Transverse colon (tissue), 4 donors: ENCODE measurements around the gene UACA. TPM values are rescaled to one million over a fixed set of nuclear protein-coding genes. Genes with fewer than 3 reads are reported as not detected.

Experiments used
- DNase-seq: peaks from one replicate; pipeline ENCODE4 v3.0.0-alpha.2; 2019
- H3K27ac ChIP-seq, 4 donors: fragments of 200-600 bp; sonication (generic); 2 replicates each; pipeline ENCODE4 v1.5.1; 2016 to 2018; ENCODE audit warnings: inconsistent platforms in 4 of 4
- H3K27me3 ChIP-seq: fragments of 200-600 bp; sonication (generic); 2 replicates; pipeline ENCODE4 v1.5.1; 2017; ENCODE audit warnings: inconsistent platforms
- H3K36me3 ChIP-seq, 4 donors: fragments of 200-600 bp; sonication (generic); 2 replicates each; pipeline ENCODE4 v1.5.1; 2017 to 2019; ENCODE audit warnings: inconsistent platforms in 4 of 4
- H3K4me1 ChIP-seq, 4 donors: fragments of 200-600 bp; sonication (generic); 2 replicates each; pipeline ENCODE4 v1.5.1; 2017 to 2020; ENCODE audit warnings: inconsistent platforms in 4 of 4
- H3K4me3 ChIP-seq, 4 donors: fragments of 200-600 bp; sonication (generic); 1 replicate in 1 of 4; 2 replicates in 3 of 4; pipeline versions ENCODE4 v1.5.1 to v1.6.1; 2017 to 2019; ENCODE audit warnings: inconsistent platforms in 4 of 4
- H3K9me3 ChIP-seq, 2 donors: fragments of 200-600 bp; sonication (generic); 2 replicates each; pipeline ENCODE4 v1.5.1; 2017 to 2019; ENCODE audit warnings: inconsistent platforms in 2 of 2
- EP300 ChIP-seq: sonication (generic); formaldehyde crosslinking; IDR thresholded peaks from one replicate; pipeline ENCODE4 v1.6.1; 2017; ENCODE audit warnings: antibody characterized with exemption, low read depth
- POLR2A ChIP-seq: fragments of 450-650 bp; IDR thresholded peaks from one replicate; pipeline ENCODE4 v1.6.1; 2016; ENCODE audit warnings: antibody characterized with exemption, mild to moderate bottlenecking, moderate library complexity
- POLR2AphosphoS5 ChIP-seq, 3 donors: sonication (generic); formaldehyde crosslinking; IDR thresholded peaks; one replicate each; pipeline ENCODE4 v1.6.1; 2016; ENCODE audit warnings: antibody characterized with exemption in 3 of 3
- WGBS, 2 donors: methylation state at CpG; one replicate each; pipeline ENCODE4 v1.1.5; 2018; ENCODE audit warnings: low coverage in 1 of 2; 5-methylcytosine and 5-hydroxymethylcytosine counted together
- in situ Hi-C, 4 donors: fragments of 200-750 bp; cut with MboI; loops; one replicate each; pipeline versions ENCODE4 v1.15.0 to v1.15.1; 2017; ENCODE audit warnings: low sequenced_read_pairs in 3 of 4, low pct_ligation_motif_present in 1 of 4, low pct_unique_long_range_greater_than_20kb in 1 of 4
- intact Hi-C: fragments of 100-400 bp; cut with DNase I; formaldehyde crosslinking; loops from one replicate; pipeline ENCODE4 v1.15.1; 2023; ENCODE audit warnings: low total_unique reads
- total RNA-seq, 4 donors: library from RNA; depleted of rRNA; stranded (reverse); fragments of >200 nt; gene quantifications; one replicate each; pipeline ENCODE4 v1.1.0, GENCODE V29; 2016
- TF ChIP-seq, protein P1 (sequence below), 5 experiments: fragments of 200-600 bp in 3 of 5; fragments of 450-650 bp in 2 of 5; sonication (generic) in 3 of 5; IDR thresholded peaks; 1 replicate in 2 of 5; 2 replicates in 3 of 5; pipeline ENCODE4 v1.5.1; 2016 to 2017; ENCODE audit warnings: antibody characterized with exemption in 5 of 5, inconsistent platforms in 3 of 5, mild to moderate bottlenecking in 2 of 5, moderate library complexity in 1 of 5

The UACA gene
- total RNA-seq, 4 donors from 2014 or later, result 19.5 to 90.5 (median 40.8) TPM

DNA sequence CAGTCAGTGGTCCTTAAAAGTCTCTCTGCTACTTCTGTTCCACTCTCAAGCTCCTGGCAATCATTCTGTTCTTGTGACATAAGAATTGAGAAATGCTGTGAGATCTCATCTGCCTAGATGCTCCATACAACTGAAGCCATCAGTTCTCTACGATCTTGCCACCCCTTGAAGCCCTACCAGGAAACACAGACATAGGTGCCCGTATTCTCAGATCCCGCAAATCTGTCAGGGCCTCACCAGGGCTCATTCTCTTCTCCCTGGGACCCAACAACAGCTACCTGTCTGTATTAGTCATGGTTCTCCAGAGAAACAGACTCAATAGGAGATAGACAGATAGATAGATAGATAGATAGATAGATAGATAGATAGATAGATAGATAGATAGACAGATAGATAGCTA, 149.1 kb downstream of the UACA start:
- in situ Hi-C loops (no loop called here), intact Hi-C loops (no loop called here)
- no peaks in the 10 kb centered on the region for H3K36me3 ChIP-seq
- TF ChIP-seq EP300, result no peak
- no peak for TF ChIP-seq POLR2AphosphoS5 (IDR thresholded peaks at IDR 0.05)
- TF ChIP-seq, protein P1, sequence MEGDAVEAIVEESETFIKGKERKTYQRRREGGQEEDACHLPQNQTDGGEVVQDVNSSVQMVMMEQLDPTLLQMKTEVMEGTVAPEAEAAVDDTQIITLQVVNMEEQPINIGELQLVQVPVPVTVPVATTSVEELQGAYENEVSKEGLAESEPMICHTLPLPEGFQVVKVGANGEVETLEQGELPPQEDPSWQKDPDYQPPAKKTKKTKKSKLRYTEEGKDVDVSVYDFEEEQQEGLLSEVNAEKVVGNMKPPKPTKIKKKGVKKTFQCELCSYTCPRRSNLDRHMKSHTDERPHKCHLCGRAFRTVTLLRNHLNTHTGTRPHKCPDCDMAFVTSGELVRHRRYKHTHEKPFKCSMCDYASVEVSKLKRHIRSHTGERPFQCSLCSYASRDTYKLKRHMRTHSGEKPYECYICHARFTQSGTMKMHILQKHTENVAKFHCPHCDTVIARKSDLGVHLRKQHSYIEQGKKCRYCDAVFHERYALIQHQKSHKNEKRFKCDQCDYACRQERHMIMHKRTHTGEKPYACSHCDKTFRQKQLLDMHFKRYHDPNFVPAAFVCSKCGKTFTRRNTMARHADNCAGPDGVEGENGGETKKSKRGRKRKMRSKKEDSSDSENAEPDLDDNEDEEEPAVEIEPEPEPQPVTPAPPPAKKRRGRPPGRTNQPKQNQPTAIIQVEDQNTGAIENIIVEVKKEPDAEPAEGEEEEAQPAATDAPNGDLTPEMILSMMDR (IDR thresholded peaks at IDR 0.05), result no peak
- no peak for TF ChIP-seq POLR2A
- H3K4me3 ChIP-seq, result no peak overlapping the region
- WGBS, 2 donors, result 91 to 94% methylated on average over 3 of the region's 3 CpGs
- H3K27ac ChIP-seq, result no peak overlapping the region
- DNase-seq, result no peak
- no peaks in the 10 kb centered on the region for H3K4me1 ChIP-seq
- H3K9me3 ChIP-seq, result no peaks in the 10 kb centered on the region
- H3K27me3 ChIP-seq, result no peaks in the 10 kb centered on the region

- H3K4me1 ChIP-seq, result peaks cover 0 to 3% (median 0%) of the 10 kb centered on the region in 4 donors
- H3K4me3 ChIP-seq, result no peak overlapping the region
- in situ Hi-C loops, result no loop called here
- H3K27ac ChIP-seq, result no peak overlapping the region
- H3K9me3 ChIP-seq, result no peaks in the 10 kb centered on the region
- 87% methylated on average over 2 of the region's 2 CpGs; no CpG with 5 or more reads in 1 of the 2 donors for WGBS, 2 donors
- no peaks in the 10 kb centered on the region for H3K36me3 ChIP-seq
- TF ChIP-seq EP300 (no peak), POLR2A (no peak), POLR2AphosphoS5 (IDR thresholded peaks at IDR 0.05) (no peak)
- TF ChIP-seq, protein P1 (IDR thresholded peaks at IDR 0.05), result no peak
- no peak for DNase-seq
- intact Hi-C loops, result no loop called here
- H3K27me3 ChIP-seq, result no peaks in the 10 kb centered on the region
Observed at GRCh38 chr15:70613271-70613670, 150.1 kb downstream of the UACA start.

DNA sequence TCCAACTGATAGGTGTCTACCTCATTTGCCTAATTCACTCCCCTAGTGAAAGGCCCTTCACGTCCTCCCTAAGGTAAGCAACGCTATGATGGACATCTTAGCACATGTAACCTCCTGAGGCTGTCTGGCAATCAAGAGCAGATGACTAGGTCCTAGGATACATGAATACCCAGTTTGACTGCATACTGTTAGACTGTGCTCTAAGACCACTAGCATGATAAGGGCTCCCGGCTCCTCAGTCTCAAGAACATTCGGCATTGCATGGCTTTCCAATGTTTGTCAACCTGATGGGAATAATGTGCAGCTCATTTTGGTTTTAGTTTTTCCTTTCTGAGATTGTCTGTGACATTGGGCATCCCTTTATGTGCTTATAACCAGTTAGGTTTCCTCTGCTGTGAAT, 152.1 kb downstream of the UACA start:
- DNase-seq, result no peak
- TF ChIP-seq, protein P1 (IDR thresholded peaks at IDR 0.05), result no peak
- intact Hi-C loops (no loop called here), in situ Hi-C loops (no loop called here)
- Histone ChIP-seq H3K36me3 (no peaks in the 10 kb centered on the region), H3K4me1 (peaks cover 0 to 9% (median 0%) of the 10 kb centered on the region in 4 donors), H3K27ac (no peak overlapping the region), H3K4me3 (no peak overlapping the region), H3K27me3 (no peaks in the 10 kb centered on the region), H3K9me3 (no peaks in the 10 kb centered on the region)
- WGBS, 2 donors, result 67 to 91% methylated on average over 2 to 4 of the region's 4 CpGs

GRCh38 chr15:70610541-70610940, 152.8 kb downstream of the UACA start:
- Histone ChIP-seq H3K27ac (no peak overlapping the region), H3K27me3 (no peaks in the 10 kb centered on the region), H3K4me3 (no peak overlapping the region), H3K4me1 (peaks cover 0 to 16% (median 6%) of the 10 kb centered on the region in 4 donors), H3K36me3 (no peaks in the 10 kb centered on the region), H3K9me3 (no peaks in the 10 kb centered on the region)
- intact Hi-C loops (no loop called here), in situ Hi-C loops (no loop called here)
- 83 to 95% methylated on average over 2 of the region's 2 CpGs for whole genome bisulfite sequencing, 2 donors
- TF ChIP-seq POLR2A (no peak), POLR2AphosphoS5 (IDR thresholded peaks at IDR 0.05) (no peak), EP300 (no peak)
- TF ChIP-seq, protein P1 (IDR thresholded peaks at IDR 0.05), result no peak
- DNase-seq, result no peak
